K562 (cell line): ENCODE results near the gene HPD. TPM values are rescaled to one million over a fixed set of nuclear protein-coding genes. Genes with fewer than 3 reads are reported as not detected.

ENCODE experiments used
- CREB3 ChIP-seq: fragments of 450-650 bp; conservative IDR thresholded peaks from 2 replicates; pipeline ENCODE4 v1.6.1; 2016; ENCODE audit warnings: missing genetic modification characterization, low read depth, mild to moderate bottlenecking, missing compliant biosample characterization, moderate library complexity
- CREB3L1 ChIP-seq: fragments of 450-650 bp; IDR thresholded peaks from 2 replicates; pipeline ENCODE4 v1.6.1; 2014; ENCODE audit warnings: low read depth, mild to moderate bottlenecking, moderate library complexity, borderline replicate concordance
- ESRRA ChIP-seq: fragments of 450-650 bp; IDR thresholded peaks from 2 replicates; pipeline ENCODE4 v1.6.1; 2014; ENCODE audit warnings: low read depth, mild to moderate bottlenecking, moderate library complexity, borderline replicate concordance
- ESRRB ChIP-seq: fragments of 250-450 bp; sonication (Bioruptor Pico); IDR thresholded peaks from 2 replicates; pipeline ENCODE4 v1.5.0; 2020; ENCODE audit warnings: mild to moderate bottlenecking, moderate library complexity, borderline replicate concordance
- GTF2E2 ChIP-seq: fragments of 200-800 bp; sonication (Bioruptor generic); IDR thresholded peaks from 2 replicates; pipeline ENCODE4 v1.6.1; 2016; ENCODE audit warnings: missing genetic modification characterization, missing compliant biosample characterization
- NCOR1 ChIP-seq: fragments of 450-650 bp; IDR thresholded peaks from 2 replicates; pipeline ENCODE4 v1.6.1; 2016; ENCODE audit warnings: mild to moderate bottlenecking, moderate library complexity
- NFYB ChIP-seq: IDR thresholded peaks from 2 replicates; pipeline ENCODE4 v1.6.1; 2011; ENCODE audit warnings: mild to moderate bottlenecking, moderate library complexity; ENCODE audit not compliant: insufficient read length; ENCODE audit errors: extremely low read depth
- PHF21A ChIP-seq: fragments of 450-650 bp; IDR thresholded peaks from 2 replicates; pipeline ENCODE4 v1.6.1; 2017; ENCODE audit warnings: low read depth, borderline replicate concordance
- REST ChIP-seq, 2 experiments: fragments of 450-650 bp; formaldehyde crosslinking in 1 of 2; IDR thresholded peaks; 2 replicates each; pipeline versions ENCODE4 v1.4.0 to v1.6.1; 2014 to 2020; ENCODE audit warnings: mild to moderate bottlenecking in 2 of 2, borderline replicate concordance in 1 of 2, low read depth in 1 of 2
- TAF15 ChIP-seq: fragments of 200-400 bp; formaldehyde crosslinking; IDR thresholded peaks from 2 replicates; pipeline ENCODE4 v1.6.1; 2017; ENCODE audit warnings: mild to moderate bottlenecking, low read depth, low read length, moderate library complexity
- ZEB2 ChIP-seq: fragments of 450-650 bp; IDR thresholded peaks from 2 replicates; pipeline ENCODE4 v1.6.1; 2016
- ZNF224 ChIP-seq: sonication (generic); formaldehyde crosslinking; IDR thresholded peaks from 2 replicates; pipeline ENCODE4 v1.8.0; 2022; ENCODE audit warnings: mild to moderate bottlenecking, missing genetic modification reagents
- ZNF274 ChIP-seq: IDR thresholded peaks from 2 replicates; pipeline ENCODE4 v1.6.1; 2011; ENCODE audit warnings: low read depth, mild to moderate bottlenecking, low read length, moderate library complexity, borderline replicate concordance
- ZNF785 ChIP-seq: fragments of 250-450 bp; sonication (Bioruptor Pico); IDR thresholded peaks from 2 replicates; pipeline ENCODE4 v1.4.0; 2020; ENCODE audit warnings: mild to moderate bottlenecking
- polyA plus RNA-seq, 8 experiments: library from polyadenylated mRNA; depleted of rRNA in 4 of 8; stranded (reverse) in 5 of 8; unstranded in 3 of 8; fragments of >200 nt; fragmentation: Nextera tagmentation in 2 of 8; fragmentation: Illumina TruSeq in 1 of 8; extraction: Ambion mirVana in 2 of 8; extraction: Trizol in 1 of 8; gene quantifications; 2 replicates each; pipeline versions ENCODE4 v1.2.1 to v1.2.3, GENCODE V29; 2011 to 2014; ENCODE audit warnings: inconsistent platforms in 1 of 8, missing spikeins in 1 of 8
- total RNA-seq, 7 experiments: library from RNA; depleted of rRNA in 6 of 7; stranded (reverse); fragments of >200 nt in 6 of 7; fragmentation: Illumina TruSeq in 2 of 7; extraction: Trizol in 2 of 7; gene quantifications; 2 replicates each; pipeline versions ENCODE4 v1.2.1 to v1.2.3, GENCODE V29; 2011 to 2021; ENCODE audit warnings: low replicate concordance in 1 of 7

HPD gene
- total and polyA plus RNA-seq, 9 of the 15 experiments (the other 6 are each of a cell fraction or from before 2014, with no cell fraction given) = 0.06 to 0.29 (median 0.07) TPM; not detected in 4

GRCh38 chr12:121811434-121812319, 47.0 kb downstream of the HPD start (continued):
- TF ChIP-seq REST (IDR thresholded peaks at IDR 0.05; ENCODE audit: borderline replicate concordance) (peak; percentile 84; the same call in 1 of the 2 replicates), REST (CRISPR knock-in tag; IDR thresholded peaks at IDR 0.05; ENCODE audit: low read depth) (no peak; the same call in 1 of the 2 replicates), ZNF224 (CRISPR knock-in tag) (no peak), ESRRB (CRISPR knock-in tag) (no peak), NCOR1 (no peak), ESRRA (no peak), ZEB2 (no peak), CREB3 (no peak), TAF15 (no peak), GTF2E2 (tag) (no peak), ZNF274 (peak; percentile 47; the same call in 1 of the 2 replicates), PHF21A (no peak), ZNF785 (CRISPR knock-in tag) (no peak), CREB3L1 (no peak), NFYB (no peak)
